ENCODE measurements around the gene ZNF25. TPM values are rescaled to one million over a fixed set of nuclear protein-coding genes. Genes with fewer than 3 reads are reported as not detected.

The ZNF25 gene
- total and polyA plus RNA-seq, 9 of the 15 experiments (the other 6 are each of a cell fraction or from before 2014, with no cell fraction given), result 0.62 to 2.3 (median 1.6) TPM

DNA sequence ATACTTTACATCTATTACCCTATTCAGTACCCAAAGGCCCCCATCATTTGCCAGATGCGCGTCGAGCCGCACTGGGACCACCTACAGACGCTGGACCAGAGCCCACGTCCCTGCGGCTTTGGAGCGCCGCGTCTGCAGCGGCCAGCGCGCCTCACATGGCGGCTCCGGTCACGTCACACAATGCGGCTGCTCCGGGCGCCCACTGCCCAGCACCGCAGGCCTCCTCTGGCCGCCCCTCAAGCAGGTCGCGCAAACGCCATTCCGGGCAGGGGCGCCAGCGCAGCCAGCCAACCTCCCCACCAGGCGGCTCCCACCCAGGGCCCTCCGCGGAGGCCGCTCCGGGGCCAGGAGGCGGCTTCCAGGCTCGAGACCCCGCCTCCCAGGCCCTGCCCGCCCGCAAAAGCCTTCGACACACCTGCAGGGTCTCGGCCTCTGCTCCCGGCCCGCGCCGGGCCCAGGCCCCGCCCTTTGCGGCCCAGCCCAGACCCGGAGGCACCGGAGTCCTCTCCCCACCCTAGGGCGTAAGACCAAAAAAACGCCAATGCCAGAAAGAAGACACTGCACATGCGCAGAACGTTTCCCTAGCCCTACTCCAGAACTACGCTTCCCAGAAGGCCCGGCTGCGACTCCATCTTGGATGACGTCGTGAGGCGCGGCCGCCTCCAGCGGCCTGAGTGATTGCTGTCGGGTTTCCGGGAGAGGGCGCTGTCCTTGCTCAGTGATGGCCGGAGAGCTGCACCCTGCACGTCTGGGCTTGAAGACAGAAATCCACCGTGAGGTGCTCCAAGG lies at the start of gene ZNF25 (continued):
- TF ChIP-seq POLR3G (IDR thresholded peaks at IDR 0.05; ENCODE audit: extremely low read depth, insufficient read length, insufficient replicate concordance), result no peak
- no peak for TF ChIP-seq MED1 (CRISPR knock-in tag; IDR thresholded peaks at IDR 0.05; ENCODE audit: borderline replicate concordance)
- peak; percentile 64; the same call in 1 of the 2 replicates for TF ChIP-seq JUN (IDR thresholded peaks at IDR 0.05; ENCODE audit: borderline replicate concordance, low read depth, low read length)
- TF ChIP-seq JUN (CRISPR knock-in tag; IDR thresholded peaks at IDR 0.05; ENCODE audit: borderline replicate concordance), result no peak
- TF ChIP-seq NR2C2 (CRISPR knock-in tag; IDR thresholded peaks at IDR 0.05), result no peak
- TF ChIP-seq NR2C2 (tag; IDR thresholded peaks at IDR 0.05), result peak; percentile 41; the same call in 1 of the 2 replicates
- peak; percentile 35; the same call in 1 of the 2 replicates for TF ChIP-seq ZNF764 (CRISPR knock-in tag; IDR thresholded peaks at IDR 0.05; ENCODE audit: low read depth)
- peak; percentile 86 for TF ChIP-seq POLR2A (conservative IDR thresholded peaks at IDR 0.05)
- TF ChIP-seq MIER1 (IDR thresholded peaks at IDR 0.05; ENCODE audit: low read depth), result no peak
- peak; percentile 95 for TF ChIP-seq CREM (IDR thresholded peaks at IDR 0.05; ENCODE audit: low read depth)
- TF ChIP-seq E2F3 (CRISPR knock-in tag; IDR thresholded peaks at IDR 0.05), result no peak
- TF ChIP-seq, protein P1, sequence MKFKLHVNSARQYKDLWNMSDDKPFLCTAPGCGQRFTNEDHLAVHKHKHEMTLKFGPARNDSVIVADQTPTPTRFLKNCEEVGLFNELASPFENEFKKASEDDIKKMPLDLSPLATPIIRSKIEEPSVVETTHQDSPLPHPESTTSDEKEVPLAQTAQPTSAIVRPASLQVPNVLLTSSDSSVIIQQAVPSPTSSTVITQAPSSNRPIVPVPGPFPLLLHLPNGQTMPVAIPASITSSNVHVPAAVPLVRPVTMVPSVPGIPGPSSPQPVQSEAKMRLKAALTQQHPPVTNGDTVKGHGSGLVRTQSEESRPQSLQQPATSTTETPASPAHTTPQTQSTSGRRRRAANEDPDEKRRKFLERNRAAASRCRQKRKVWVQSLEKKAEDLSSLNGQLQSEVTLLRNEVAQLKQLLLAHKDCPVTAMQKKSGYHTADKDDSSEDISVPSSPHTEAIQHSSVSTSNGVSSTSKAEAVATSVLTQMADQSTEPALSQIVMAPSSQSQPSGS (CRISPR knock-in tag; IDR thresholded peaks at IDR 0.05), result peak; percentile 76; the same call in 1 of the 2 replicates
- no peak for TF ChIP-seq RFX1 (IDR thresholded peaks at IDR 0.05)
- TF ChIP-seq ZNF77 (CRISPR knock-in tag; IDR thresholded peaks at IDR 0.05), result no peak
- TF ChIP-seq NR4A1 (CRISPR knock-in tag; IDR thresholded peaks at IDR 0.05), result no peak
- no peak for TF ChIP-seq NR4A1 (tag; IDR thresholded peaks at IDR 0.05)
- TF ChIP-seq IRF2 (CRISPR knock-in tag; IDR thresholded peaks at IDR 0.05), result no peak
- peak; percentile 47; the same call in 1 of the 2 replicates for TF ChIP-seq NR1H2 (CRISPR knock-in tag; IDR thresholded peaks at IDR 0.05)
- TF ChIP-seq, protein P2, sequence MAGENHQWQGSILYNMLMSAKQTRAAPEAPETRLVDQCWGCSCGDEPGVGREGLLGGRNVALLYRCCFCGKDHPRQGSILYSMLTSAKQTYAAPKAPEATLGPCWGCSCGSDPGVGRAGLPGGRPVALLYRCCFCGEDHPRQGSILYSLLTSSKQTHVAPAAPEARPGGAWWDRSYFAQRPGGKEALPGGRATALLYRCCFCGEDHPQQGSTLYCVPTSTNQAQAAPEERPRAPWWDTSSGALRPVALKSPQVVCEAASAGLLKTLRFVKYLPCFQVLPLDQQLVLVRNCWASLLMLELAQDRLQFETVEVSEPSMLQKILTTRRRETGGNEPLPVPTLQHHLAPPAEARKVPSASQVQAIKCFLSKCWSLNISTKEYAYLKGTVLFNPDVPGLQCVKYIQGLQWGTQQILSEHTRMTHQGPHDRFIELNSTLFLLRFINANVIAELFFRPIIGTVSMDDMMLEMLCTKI (IDR thresholded peaks at IDR 0.05; ENCODE audit: partially characterized antibody), result no peak
- TF ChIP-seq RBM14 (IDR thresholded peaks at IDR 0.05; ENCODE audit: borderline replicate concordance, insufficient read depth, low read depth, low read length), result no peak
- TF ChIP-seq, protein P3, sequence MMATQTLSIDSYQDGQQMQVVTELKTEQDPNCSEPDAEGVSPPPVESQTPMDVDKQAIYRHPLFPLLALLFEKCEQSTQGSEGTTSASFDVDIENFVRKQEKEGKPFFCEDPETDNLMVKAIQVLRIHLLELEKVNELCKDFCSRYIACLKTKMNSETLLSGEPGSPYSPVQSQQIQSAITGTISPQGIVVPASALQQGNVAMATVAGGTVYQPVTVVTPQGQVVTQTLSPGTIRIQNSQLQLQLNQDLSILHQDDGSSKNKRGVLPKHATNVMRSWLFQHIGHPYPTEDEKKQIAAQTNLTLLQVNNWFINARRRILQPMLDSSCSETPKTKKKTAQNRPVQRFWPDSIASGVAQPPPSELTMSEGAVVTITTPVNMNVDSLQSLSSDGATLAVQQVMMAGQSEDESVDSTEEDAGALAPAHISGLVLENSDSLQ (IDR thresholded peaks at IDR 0.05), result peak; percentile 78
- TF ChIP-seq RHOXF2B (CRISPR knock-in tag; conservative IDR thresholded peaks at IDR 0.05), result no peak
- no peak for TF ChIP-seq SRSF1 (IDR thresholded peaks at IDR 0.05; ENCODE audit: low read depth, low read length)
- no peak for TF ChIP-seq ZC3H4 (CRISPR knock-in tag; IDR thresholded peaks at IDR 0.05; ENCODE audit: borderline replicate concordance)
- no peak for TF ChIP-seq ILK (tag; IDR thresholded peaks at IDR 0.05; ENCODE audit: borderline replicate concordance, low read depth)
- no peak for TF ChIP-seq ZNF133 (CRISPR knock-in tag; IDR thresholded peaks at IDR 0.05)
- TF ChIP-seq ZNF316 (IDR thresholded peaks at IDR 0.05), result no peak
- no peak for TF ChIP-seq ZNF263 (CRISPR knock-in tag; IDR thresholded peaks at IDR 0.05; ENCODE audit: borderline replicate concordance)

All from K562 (cell line).